GM13977 (cell line): ENCODE data around the gene MAP3K4.

Source experiments
- DNase-seq: peaks from one replicate; pipeline ENCODE4 v3.0.0; 2012; ENCODE audit warnings: low spot score
- in situ Hi-C: fragments of 300-500 bp; cut with MboI; formaldehyde crosslinking; loops from one replicate; pipeline ENCODE4 v1.12.0; 2022; ENCODE audit warnings: low sequenced_read_pairs, low pct_unique_long_range_greater_than_20kb, mixed read lengths, inconsistent platforms; ENCODE audit not compliant: unreplicated experiment
- TF ChIP-seq, protein P1 (sequence below): IDR thresholded peaks from 2 replicates; pipeline ENCODE4 v1.5.1; 2012; ENCODE audit warnings: mild to moderate bottlenecking, control low read depth; ENCODE audit not compliant: insufficient read depth; ENCODE audit errors: extremely low read depth, missing control alignments

MAP3K4 gene, protein sequence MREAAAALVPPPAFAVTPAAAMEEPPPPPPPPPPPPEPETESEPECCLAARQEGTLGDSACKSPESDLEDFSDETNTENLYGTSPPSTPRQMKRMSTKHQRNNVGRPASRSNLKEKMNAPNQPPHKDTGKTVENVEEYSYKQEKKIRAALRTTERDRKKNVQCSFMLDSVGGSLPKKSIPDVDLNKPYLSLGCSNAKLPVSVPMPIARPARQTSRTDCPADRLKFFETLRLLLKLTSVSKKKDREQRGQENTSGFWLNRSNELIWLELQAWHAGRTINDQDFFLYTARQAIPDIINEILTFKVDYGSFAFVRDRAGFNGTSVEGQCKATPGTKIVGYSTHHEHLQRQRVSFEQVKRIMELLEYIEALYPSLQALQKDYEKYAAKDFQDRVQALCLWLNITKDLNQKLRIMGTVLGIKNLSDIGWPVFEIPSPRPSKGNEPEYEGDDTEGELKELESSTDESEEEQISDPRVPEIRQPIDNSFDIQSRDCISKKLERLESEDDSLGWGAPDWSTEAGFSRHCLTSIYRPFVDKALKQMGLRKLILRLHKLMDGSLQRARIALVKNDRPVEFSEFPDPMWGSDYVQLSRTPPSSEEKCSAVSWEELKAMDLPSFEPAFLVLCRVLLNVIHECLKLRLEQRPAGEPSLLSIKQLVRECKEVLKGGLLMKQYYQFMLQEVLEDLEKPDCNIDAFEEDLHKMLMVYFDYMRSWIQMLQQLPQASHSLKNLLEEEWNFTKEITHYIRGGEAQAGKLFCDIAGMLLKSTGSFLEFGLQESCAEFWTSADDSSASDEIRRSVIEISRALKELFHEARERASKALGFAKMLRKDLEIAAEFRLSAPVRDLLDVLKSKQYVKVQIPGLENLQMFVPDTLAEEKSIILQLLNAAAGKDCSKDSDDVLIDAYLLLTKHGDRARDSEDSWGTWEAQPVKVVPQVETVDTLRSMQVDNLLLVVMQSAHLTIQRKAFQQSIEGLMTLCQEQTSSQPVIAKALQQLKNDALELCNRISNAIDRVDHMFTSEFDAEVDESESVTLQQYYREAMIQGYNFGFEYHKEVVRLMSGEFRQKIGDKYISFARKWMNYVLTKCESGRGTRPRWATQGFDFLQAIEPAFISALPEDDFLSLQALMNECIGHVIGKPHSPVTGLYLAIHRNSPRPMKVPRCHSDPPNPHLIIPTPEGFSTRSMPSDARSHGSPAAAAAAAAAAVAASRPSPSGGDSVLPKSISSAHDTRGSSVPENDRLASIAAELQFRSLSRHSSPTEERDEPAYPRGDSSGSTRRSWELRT (N-terminal part only)

DNA sequence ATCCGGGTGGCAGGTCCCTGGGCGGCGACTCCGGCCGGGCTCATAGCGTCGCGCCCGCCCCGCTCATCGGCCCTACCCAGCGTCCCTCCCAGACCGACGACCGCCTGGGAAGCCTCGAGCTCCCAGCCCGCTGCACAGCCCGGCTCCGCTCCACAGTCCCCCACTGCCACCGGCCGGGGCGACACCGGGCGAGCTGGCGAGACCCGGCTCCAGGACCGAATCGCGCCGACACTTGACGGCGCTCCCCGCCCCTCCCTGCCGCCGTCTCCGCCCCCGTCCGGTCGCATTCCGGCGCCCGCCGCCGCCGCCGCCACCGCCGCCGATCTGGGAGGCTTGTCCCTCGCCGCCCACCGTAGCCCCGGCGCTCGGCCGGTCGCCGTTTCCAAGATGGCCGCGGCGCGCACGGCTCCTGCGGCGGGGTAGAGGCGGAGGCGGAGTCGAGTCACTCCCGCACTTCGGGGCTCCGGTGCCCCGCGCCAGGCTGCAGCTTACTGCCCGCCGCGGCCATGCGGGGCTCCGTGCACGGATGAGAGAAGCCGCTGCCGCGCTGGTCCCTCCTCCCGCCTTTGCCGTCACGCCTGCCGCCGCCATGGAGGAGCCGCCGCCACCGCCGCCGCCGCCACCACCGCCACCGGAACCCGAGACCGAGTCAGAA lies at the start of gene MAP3K4:
TSS of gene MAP3K4 (plus strand) at position 364 of the 655 bp plus-strand sequence. CDS start at position 527, 163 bp downstream.
- peak; percentile 85 for DNase-seq
- in situ Hi-C loops: no loop called here
- TF ChIP-seq, protein P1, sequence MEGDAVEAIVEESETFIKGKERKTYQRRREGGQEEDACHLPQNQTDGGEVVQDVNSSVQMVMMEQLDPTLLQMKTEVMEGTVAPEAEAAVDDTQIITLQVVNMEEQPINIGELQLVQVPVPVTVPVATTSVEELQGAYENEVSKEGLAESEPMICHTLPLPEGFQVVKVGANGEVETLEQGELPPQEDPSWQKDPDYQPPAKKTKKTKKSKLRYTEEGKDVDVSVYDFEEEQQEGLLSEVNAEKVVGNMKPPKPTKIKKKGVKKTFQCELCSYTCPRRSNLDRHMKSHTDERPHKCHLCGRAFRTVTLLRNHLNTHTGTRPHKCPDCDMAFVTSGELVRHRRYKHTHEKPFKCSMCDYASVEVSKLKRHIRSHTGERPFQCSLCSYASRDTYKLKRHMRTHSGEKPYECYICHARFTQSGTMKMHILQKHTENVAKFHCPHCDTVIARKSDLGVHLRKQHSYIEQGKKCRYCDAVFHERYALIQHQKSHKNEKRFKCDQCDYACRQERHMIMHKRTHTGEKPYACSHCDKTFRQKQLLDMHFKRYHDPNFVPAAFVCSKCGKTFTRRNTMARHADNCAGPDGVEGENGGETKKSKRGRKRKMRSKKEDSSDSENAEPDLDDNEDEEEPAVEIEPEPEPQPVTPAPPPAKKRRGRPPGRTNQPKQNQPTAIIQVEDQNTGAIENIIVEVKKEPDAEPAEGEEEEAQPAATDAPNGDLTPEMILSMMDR: no peak

DNA sequence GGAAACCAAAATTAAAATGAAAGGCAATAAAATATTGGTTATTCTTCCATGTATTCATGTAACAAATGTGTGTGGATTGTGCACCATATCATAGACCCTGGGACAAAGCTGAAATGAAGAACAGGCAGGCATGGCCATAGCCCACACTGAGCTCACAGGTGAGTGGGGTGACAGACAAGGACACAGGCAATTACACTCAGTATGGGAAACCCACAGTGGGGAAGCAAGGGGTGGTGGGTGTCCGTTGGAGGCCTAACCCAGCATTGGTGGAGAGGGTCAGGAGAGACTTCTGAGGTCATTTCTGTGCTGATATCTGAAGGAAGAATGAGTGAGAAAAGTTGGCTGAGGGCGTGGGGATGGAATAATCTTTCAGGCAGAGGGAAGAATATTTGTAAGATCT lies 47.6 kb upstream of the MAP3K4 start:
- TF ChIP-seq, protein P1: no peak
- in situ Hi-C loops: loop anchor here (25.0 kb wide), 1 partner anchor 182 kb away; no protein-coding TSS in a partner anchor

DNA sequence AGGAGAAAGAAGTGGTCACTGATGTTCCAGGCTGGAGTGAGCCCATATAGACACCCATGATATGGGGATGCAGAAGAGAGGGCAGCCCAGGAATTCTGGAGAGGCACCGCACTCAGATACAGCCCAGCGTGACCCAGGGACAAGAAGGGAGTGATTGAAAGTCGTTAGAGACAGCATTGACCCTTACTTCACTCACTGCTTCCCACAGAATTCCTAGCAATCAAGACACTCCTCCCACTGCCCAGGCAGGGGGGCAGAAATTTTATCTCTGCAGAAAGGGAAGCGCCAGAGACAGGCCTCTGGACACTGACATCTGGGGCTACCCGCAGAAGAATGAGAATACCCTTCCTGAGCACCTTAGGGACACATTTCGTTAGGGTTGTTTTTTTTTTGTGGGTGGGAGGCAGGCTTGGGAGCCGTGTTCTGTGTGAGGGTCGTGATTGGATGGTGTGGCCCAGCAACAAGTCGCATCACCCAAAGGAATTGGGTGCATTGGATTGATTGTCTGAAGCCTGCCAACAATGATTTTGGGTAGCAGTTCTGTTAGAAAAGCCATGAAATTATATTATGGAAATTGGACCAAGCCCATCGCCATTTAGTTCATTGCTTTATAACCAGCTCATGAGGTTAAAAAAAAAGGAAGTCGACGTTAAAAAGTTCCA lies 45.9 kb upstream of the MAP3K4 start:
- in situ Hi-C loops: loop anchor here (25.0 kb wide), 1 partner anchor 183 kb away; no protein-coding TSS in a partner anchor
- no peak for DNase-seq
- TF ChIP-seq, protein P1: no peak

More for the DNA sequence above, 47.6 kb upstream of the MAP3K4 start:
- no peak for DNase-seq

DNA sequence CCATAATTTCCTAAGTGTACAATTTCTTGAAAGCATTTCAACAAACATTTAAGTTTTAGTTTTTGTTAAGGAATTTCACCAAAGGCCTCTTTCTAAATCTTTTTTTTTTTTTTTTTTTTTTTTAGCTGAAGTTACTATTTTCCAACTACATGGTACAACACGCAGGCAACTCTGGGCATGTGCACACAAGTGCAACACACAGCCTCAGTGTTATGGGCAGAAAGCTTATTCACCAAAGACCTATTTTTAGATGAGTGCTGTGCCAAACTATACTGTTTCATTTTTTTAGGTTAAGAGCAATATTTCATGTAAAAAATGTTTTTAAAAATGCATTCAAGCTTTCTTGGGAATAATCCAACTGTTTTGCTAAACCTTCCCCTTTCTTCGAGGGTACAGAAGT lies 42.0 kb upstream of the MAP3K4 start:
- TF ChIP-seq, protein P1: no peak
- in situ Hi-C loops: loop anchor here (25.0 kb wide), 1 partner anchor 187 kb away; no protein-coding TSS in a partner anchor
- no peak for DNase-seq

DNA sequence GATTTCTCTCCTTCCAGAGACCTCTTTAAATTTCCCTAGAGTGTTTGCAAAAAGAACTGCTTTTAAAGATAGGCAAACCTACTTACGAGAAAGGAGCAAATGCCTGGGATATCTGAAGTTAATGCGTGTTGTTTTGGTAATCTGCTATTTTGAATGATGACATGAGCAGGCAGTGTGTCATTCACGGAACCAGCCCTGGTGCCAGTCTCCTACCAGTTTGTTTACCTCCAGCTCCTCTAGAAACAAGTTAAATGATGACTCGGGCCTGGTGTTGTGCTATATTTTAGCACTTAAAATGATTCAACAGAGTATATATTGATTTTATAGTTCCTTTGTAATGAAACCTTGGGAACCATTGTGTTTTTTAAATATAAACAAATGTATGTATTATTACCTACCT lies 41.1 kb upstream of the MAP3K4 start:
- in situ Hi-C loops: no loop called here
- TF ChIP-seq, protein P1: no peak
- no peak for DNase-seq
